ENCODE measurements around the gene KRTAP10-12.

- TF ChIP-seq CTCF (IDR thresholded peaks at IDR 0.05 in 4 of 5, conservative IDR thresholded peaks at IDR 0.05 in 1 of 5) (no peak), POLR2A (IDR thresholded peaks at IDR 0.05) (no peak)
These were observed 32.5 kb downstream of the KRTAP10-12 start for GRCh38 chr21:44729336-44730027.
